Upper lobe of left lung (tissue), 4 donors: Measurements from ENCODE around the gene IL4R.

Source experiments
- CTCF ChIP-seq, 6 experiments: fragments of 450-650 bp in 4 of 6; fragments of 200-600 bp in 2 of 6; sonication (generic) in 2 of 6; IDR thresholded peaks; one replicate each; pipeline ENCODE4 v1.5.1; 2016 to 2019; ENCODE audit warnings: antibody characterized with exemption in 6 of 6
- POLR2A ChIP-seq, 4 donors: fragments of 450-650 bp; IDR thresholded peaks; one replicate each; pipeline ENCODE4 v1.5.1; 2016 to 2017; ENCODE audit warnings: antibody characterized with exemption in 4 of 4, mild to moderate bottlenecking in 2 of 4
- POLR2AphosphoS5 ChIP-seq, 2 donors: sonication (generic); formaldehyde crosslinking; IDR thresholded peaks; one replicate each; pipeline ENCODE4 v1.5.1; 2017; ENCODE audit warnings: antibody characterized with exemption in 2 of 2

DNA sequence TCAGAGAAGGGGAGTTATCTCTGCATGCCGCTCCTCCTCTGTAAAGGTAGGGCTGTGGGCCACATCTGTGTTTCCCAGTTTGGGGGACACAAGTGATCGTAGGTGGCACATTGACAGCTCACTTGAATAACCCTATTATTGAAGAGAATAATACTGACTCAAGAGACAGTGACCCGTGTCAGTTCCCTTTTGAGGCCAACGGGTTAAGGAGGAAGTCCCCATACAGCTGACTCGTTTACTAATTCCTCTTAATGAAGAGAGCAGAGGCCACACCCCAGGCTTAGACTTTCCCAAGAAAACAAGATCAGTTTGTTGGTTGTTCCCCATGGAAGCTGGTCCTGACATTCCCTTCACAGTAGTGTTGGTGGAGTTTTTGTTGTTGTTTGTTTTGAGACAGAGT, 33.0 kb downstream of the IL4R start:
- no peak for TF ChIP-seq POLR2A (IDR thresholded peaks at IDR 0.05)
- no peak for TF ChIP-seq CTCF (IDR thresholded peaks at IDR 0.05)
- peak in 1 of 2 donors; percentile 9 for TF ChIP-seq POLR2AphosphoS5 (IDR thresholded peaks at IDR 0.05)
